KG1 (cell line): ENCODE data around the gene ATP2C2.
"Not testable (repeated sequence)": the region's sequence is repeated elsewhere in the genome, so short reads cannot be mapped to it uniquely, and the experiment has no call there.

Experiments used
- DNase-seq: peaks from one replicate; lab custom pipeline; 2025; lab: John Stamatoyannopoulos, UW

ATP2C2 gene

DNA sequence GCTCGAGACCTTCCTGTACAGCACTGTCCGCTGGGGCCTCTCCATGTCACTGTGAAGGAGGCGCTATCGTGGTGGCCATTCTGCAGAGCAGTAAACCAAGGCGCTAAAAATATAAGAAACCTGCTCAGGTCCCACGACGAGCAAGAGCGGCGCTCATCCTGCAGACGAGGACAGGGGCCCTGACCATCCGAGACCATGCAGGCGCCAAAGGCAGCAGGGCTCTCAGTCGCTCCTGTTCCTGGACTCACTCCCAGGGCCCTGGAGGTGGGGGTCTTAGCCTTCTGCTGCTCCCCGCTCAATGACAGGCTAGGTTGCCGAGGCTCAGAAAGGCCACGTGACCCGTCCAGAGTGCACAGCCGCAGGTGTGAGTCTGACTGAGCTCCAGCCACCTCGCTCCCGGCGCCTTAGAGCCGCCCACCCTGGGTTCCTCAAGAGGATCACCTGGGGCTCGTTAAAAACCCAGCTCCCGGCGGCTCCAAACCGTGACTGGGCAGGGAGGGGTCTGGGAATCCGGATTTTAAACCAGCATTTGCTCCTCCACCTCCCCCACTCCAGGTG lies 509 bp upstream of the ATP2C2 start:
- no peak for DNase-seq

DNA sequence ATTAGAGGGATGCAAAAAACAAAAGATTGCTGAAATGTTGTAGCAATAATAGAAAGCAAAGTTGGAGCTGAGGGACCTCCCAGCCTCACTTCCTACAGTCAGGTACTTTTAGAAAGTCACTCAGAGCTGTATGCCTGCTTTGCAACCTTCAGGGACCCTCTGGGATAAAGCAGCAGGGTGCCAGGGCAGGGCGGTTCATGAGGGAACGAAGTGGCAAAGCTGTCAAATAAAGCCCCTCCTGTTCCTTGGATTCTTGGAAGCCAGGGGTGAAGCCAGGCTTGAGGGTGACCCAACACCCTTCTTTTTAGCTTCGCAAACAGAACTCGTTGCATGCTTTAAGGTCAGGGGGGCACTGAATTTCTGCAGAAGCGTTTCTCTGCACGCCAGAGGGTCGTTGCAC lies 767 bp downstream of the ATP2C2 start:
- DNase-seq: no peak

DNA sequence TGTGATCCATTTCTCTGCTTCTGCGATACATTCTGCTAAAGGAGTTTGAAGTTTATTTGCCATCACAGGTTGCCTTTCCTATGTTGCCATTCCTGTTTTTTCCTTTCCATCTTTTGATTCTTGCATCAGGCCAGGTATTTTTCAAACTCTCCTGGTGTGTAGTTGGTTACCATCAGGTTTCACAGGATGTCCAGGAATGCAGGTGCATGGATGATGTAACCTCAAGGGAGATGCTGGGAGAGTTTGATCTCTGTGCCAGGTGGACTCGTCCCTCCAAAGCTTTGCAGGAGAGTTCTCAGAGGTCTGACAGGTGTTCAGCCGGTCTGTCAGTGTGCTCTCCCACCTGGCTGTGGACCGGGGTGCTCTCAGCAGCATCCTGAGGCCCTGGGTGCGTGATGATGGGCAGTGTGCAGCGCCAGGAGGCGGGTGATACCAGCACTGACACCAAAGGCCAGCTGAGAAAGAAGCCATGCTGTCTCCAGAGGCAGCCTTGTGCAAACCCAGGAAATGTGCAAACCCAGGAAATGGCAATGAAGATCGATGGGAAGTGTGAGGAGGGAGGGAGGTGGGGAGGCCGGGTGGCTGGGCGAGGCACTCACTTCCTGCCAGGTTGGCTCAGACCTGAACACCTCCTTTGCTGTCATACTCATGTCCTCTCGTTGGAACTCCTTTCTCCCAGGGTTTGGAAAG lies 1.7 kb downstream of the ATP2C2 start:
- no peak for DNase-seq

DNA sequence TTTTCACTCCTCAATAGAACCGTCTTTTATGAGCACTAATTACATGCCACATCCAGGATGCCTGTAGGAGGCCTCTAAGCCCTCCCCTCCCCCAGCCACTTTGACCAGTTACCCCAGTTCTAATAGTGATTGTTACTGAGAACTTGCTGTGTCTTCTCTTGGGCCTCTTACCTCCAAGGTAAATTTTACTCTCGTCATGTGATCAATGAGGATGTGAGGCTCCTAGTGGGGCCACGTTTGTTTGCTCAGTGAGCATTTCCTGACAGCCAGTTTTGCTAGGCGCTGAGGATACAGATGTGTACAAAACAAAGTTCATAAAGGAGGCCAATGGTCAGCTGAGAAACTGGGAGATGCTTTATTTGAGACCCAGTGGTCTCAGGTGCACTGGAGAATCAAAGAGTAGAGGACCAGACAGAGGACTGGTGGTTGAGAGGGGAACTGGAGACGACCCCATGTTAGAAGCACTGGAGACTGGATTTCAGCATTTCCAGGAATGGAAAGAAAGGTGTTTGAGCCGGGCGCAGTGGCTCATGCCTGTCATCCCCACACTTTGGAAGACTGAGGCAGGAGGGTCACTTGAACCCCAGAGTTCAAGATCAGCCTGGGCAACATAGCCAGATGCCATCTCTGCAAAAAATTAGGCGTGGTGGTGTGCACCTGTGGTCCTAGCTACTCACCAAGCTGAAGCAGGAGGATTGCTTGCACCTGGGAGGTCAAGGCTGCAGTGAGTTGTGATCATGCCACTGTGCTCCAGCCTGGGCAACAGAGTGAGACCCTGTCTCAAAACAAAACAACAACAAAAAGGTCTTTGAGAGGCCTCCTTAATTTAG lies 2.6 kb downstream of the ATP2C2 start:
- DNase-seq: no peak

DNA sequence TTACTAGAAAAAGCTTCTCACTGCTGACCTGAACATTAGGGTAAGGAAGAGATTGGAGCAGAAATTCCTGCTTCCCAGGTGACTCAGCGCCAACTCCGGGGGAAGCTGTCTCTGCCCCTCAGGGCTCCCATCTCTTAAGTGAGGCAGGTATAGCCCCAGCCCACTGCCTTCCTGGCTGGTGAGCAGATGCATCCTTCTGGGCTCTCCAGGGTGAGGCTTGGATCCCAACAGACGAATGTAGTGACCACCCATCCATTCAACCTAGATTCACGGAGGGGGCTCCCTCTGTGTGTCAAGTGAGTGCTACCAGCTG lies 3.2 kb downstream of the ATP2C2 start:
- DNase-seq: no peak

DNA sequence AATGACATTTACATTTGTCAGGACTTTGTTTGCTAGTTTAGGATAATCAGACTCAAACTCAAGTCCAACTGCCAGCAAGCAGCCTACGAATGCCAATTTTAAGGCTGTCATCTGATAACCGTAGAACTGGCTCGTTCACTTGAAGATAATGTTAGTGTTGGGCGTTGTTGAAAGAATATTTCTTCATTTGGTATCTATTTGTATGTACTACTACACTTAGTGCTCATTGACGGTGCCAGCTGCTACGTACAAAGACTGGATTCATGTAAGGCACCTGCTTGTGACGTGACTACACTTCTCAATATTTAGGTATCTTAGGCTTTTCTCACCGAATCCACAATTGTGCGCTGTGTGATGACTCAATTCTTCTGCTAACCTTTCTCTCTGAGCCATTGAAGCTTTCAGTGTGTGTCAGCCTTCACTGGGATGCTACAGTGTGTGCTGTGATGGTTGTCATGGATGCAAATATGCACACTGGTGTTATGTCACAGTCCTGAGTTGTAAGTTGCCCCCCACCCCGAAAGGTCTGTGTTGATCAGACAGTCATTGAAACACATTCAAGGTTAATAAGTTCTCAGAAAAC lies 5.7 kb downstream of the ATP2C2 start:
- no peak for DNase-seq

DNA sequence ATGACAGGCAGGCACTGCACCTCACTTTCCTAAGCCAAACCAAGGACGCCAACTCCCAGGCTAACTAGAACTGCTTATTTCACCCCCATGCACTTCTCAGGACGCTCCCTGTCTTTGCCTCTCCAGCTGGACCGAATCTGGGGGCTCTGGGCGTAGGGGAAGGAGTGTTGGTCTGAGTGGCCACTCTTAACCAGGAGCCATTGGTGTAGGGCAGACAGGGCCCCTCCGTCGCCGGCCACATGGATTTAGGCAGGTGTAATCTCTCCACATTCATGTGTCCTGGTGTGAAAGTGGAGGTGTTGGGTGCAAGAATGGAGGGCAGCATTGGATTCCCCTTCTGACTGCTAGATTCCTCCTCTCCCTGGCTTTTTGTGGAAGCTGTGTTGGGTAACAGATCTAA lies 9.8 kb downstream of the ATP2C2 start:
- no peak for DNase-seq

DNA sequence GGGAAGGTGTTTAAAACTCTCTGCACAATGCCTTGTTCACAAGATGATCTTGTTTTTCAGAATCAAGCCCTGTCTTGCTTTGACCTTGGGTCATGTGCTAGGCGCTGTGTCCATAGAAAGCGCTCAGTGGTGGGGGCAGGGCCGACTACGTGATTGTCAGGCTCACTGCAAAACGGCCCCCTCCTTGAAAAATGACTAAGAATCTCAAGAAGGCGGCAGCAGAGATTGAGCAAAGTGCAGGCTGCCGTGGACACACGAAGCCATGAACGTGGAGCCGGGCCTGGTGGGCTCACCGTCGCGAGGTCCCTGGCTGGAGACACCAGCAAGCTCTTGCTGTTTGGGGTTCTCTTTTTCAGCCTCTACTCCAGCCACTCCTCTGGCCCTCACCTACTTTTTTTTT lies 10.2 kb downstream of the ATP2C2 start:
- DNase-seq: no peak

DNA sequence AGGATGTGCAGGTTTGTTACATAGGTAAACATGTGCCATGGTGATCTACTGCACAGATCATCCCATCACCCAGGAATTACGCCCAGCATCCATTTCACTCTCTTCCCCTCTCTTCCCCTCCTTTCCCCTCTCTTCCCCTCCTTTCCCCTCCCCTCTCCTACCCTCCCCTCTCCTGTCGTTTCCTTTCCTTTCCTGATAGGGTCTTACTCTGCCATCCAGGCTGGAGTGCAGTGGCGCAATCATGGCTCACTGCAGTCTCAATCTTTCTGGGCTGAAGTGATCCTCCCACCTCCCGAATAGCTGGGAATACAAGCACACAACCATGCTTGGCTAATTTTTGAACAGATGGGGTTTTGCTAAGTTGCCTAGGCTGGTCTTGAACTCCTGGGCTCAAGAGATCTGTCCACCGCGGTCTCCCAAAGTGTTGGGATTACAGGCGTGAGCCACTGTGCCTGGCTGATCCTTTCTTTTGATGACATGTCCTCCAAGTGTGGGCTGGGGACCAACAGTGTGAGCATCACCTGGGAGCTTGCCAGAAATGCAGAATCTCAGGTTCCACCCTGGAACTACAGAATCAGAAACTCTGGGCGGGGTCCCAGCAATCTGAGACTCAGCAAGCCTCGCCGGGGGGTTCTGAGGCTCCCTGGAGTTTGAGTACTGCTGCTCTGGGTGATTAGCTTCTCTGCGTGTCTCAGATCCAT lies 10.8 kb downstream of the ATP2C2 start:
- no peak for DNase-seq

DNA sequence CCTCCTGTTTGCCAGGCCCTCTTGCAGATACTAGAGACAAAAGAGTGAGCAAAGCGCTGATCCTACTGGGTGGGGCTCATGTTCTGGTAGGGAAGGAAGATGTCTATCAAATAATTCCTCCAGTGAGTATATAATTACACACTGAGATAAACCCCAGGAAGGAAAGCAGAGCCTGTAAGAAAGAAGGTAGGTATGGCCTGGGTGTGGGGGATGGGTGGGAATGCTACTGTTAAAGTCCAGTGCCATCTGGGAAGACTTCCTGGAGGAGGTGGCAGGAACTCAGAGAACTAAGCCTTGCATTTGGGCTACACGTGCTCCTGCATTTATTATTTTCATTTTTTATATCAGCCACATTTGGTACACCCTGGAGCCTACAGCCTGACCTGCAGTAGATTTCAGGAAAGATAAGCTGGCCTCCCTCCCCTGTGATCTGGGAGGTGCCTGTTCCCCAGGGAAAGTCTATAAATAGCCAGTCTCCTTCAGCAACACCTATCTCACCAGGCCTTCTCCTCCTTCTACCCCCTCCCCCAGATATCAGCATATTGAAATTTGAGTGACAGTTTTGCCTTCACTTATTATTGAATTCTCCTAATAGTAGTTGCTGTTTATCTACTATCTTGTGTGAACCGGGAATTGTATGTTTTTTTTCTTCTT lies 11.5 kb downstream of the ATP2C2 start:
- DNase-seq: no peak

DNA sequence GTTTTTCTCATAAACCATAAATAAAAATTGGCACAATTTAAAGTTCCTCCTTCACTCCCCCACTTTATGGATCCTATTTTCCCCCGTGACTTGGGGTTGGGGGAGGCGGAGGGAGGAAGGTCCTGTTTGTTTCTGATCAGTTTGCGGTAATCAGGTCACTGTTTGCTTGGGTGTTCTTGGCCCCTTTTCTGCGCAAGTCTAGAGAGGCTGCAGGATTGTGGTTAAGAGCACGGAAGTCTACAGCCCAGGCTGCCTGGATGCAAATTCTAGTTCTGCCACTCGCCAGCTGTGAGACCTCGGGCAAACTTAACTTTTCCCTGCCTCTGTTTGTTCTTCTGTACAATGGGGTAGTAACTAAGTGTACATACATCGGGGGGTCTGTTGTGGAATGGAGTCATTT lies 12.1 kb downstream of the ATP2C2 start:
- DNase-seq: no peak

DNA sequence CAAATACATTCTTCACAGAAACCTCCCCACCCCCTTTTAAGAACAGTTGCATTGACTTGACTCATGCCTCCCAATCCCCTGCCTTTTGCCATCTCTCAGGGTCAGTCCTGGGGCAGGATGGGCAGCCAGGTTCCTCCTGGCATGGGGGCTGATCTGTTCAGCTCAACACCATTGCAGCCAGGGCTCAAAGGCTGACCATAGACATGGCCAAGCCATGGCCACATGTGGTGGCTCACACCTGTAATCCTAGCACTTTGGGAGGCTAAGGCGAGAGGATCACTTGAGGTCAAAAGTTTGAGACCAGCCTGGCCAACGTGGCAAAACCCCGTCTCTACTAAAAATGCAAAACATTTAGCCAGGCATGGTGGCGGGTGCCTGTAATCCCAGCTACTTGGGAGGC lies 14.1 kb downstream of the ATP2C2 start:
- DNase-seq: no peak

DNA sequence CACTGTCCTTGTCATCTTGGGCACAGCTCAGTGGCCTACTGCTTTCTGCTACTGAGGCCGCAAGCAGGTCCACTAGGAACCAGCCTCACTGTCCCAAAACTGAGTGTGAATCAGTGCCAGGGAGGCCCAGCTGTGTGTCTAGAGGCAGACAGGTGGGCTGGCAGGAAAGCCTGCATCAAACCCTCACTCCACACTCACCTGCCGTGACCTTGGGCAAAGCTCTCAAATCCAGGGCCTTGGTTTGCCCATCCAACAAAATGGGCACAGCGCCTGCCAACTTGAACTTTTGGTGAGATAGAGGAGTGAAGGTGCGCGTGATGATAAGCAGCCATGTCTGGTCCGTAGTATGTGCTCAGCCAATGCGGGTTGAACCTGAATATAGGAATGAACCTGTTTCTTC lies 14.8 kb downstream of the ATP2C2 start:
- no peak for DNase-seq

DNA sequence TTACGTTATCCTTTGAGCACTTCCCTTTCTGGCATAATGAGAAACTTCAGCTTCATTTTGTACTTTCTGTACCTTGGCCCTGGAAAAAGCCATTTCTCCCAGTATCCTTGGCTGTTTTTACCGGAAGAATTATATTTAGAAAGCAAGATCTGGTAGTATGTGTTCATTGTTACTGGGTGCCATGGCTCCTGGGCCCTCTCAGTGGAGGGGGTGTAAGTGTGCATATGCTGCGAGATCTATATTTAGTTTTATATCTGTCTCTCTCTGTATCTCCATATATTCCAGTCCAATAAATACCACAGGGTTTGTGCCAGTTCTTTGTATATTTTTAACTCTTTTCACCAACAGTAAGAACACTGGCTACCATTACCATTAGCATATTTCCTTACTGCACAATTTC lies 17.7 kb downstream of the ATP2C2 start:
- DNase-seq: no peak

DNA sequence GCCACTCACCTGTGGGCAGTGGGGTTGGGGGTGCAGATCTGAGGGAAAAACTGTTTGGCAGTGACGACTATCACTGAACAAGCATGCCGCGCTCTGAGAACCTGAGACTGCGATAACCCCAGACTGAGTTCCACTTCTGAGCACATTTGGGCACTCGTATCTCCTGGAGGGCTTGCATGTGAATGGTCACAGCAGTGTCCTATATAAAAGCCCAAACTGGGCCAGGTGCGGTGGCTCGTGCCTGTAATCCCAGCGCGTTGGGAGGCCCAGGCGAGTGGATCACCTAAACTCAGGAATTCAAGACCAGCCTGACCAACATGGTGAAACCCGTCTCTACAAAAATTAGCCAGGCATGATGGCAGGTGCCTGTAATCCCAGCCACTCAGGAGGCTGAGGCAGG lies 18.7 kb downstream of the ATP2C2 start:
- no peak for DNase-seq

DNA sequence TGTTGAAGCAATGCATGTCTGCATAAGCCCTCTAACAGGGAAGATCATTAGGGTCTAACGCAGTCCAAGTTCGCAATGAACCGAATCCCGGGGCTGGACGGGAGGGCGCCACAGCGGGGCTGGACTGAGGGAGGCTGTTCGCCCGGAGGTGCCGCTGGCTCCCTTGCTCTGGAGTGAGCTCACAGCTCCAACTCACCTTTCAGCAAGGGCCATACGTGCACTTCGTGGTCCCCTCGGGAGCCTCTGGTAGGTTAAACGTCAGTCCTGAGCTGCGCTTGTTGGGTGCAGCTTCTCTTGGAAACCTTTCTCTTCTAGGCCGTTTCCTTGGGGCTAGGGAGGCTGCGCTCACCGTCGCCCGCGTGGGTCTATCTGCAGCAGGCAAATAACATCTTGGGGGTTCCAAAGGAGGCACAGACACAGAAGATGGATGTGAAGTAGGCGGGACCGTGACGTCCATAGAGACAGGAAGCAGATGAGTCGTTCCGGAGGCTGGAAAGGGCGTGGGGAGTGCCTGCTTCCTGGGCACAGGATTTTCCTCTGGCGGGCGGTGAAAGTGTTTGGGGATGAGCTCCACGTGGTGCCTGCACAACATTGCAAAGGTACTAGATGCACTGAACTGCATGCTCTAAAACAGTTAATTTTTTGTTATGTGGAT lies 21.9 kb downstream of the ATP2C2 start:
- no peak for DNase-seq

DNA sequence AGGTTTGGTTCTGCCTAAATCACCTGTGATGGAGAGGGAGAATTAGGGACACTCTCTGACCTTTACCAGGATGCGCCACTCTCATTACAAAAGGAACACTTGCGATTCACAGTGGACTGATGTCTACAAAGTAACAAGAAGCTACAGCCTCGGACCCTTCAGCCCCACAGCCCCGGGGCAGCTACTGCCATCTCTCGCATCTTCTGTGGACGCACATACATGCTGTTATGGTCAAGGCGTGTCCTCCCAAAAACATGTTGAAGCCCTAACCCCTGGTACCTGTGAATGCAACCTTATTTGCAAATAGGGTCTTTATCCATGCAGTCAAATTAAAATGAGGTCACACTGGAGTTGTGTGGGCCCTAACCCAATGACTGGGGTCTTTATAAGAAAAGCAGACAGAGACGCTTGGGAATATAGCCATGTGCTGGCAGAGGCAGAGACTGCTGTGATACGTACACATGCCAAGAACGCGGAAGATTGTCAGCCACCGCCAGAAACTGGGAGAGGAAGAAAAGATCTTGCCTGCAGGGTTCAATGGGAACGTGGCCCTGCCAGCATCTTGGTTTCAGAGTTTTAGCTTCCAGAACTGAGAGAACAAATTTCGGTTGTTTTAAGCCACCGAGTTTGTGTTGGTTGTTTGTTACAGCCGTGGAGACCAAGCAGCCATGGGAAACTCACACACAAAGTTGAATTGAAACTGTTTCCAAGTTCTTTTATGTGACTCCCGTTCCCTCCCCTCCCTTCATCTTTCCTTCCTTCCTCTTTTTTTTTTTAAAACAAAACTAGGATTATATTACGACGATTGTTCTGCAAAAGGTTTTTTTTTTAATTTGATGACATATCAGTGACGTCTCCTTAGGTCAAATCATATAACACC lies 23.1 kb downstream of the ATP2C2 start:
- no peak for DNase-seq

DNA sequence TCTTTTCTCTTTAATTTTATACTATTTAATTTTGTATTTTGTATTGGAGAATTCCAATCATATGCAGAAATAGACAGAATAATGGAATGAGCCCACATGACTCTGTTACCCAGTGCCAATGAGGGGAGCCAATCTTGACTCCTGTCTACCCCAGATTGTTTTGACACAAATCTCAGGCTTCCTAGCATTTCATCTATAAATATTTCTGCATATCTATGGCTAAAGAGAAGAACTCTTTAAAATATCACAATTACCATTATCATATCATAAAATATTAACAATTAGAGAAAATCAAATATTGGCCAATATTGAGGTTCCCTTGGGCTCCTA lies 23.7 kb downstream of the ATP2C2 start:
- no peak for DNase-seq

DNA sequence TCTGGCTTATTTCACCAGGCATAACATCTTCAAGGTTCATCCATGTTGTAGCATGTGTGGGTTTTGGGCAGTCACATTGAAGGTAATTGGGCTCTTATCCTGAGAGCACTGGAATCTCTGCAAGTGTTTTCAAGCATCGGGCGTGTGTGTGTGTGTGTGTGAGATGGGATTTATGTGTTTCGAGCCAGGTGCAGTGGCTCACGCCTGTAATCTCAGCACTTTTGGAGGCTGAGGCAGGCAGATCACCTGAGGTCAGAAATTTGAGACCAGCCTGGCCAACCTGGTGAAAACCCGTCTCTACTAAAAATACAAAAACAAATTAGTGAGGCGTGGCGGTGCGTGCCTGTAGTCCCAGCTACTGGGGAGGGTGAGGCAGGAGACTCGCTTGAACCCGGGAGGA lies 27.7 kb downstream of the ATP2C2 start:
- not testable (repeated sequence) for DNase-seq

DNA sequence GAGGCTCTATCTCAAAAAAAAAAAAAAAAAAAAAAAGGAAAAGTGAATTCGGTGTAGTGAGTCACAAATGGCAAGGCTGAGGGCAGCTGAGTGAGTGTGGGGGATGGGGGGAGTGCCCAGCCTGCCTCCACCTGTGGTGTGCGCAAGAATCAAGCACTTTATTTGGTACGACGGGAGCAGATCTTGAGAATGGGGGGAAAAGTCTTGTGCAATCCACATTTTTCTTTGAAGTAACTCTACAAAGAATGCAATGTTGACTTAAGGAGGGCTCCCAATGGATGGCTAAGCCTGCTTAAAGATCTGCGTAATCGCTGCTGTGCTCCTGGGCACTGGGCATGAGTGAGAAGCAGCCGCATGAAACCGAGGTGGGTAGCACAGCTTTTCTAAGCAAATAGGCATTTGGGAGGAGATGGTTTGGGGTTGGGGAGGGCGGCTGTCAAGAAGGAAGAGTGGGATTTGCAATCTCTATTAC lies 28.2 kb downstream of the ATP2C2 start:
- no peak for DNase-seq

DNA sequence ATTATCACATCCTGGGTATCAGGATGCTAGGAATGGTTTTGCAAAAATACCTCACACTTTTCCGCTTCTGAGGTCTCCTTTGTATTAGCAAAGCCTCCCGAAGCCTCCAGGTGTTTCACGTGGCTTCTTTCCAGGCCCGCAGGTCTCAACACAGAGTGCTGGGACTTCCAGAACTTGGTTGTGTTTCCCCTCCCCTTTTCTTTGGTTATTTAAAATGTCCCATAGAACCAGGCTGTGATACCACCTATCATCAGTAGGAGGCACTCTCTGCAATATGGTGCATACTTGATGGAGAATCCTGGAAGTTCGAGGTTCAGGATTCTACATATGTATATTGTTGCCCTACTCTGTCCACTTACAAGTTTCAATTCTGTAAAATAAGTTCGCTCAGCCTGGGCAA lies 28.8 kb downstream of the ATP2C2 start:
- no peak for DNase-seq
